ENCODE measurements around the gene SLC35B2. TPM values are rescaled to one million over a fixed set of nuclear protein-coding genes. Genes with fewer than 3 reads are reported as not detected.

SLC35B2 gene
- total RNA-seq, 3 donors from 2014 or later = 24.9 to 38.0 (median 31.6) TPM

DNA sequence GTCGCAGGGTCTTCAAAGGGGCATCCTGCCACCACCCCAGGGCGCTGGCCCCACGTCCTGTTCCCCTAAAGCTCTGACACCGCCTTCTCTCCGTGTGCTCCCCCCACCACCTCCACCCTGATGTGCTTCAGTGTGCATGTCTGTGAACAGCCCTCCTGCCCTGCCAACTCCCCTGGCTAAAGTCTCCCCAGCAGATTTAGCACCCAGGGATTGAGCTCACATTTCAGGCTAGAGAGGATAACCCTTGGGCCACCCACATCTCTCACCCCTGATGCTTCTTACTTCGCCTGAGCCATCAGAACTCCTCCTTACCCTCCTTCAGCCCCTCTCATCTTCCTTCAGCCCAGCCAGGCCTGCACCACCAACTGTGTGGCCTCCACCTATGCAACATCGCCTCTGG, 20.4 kb upstream of the SLC35B2 start:
- intact Hi-C loops (cut with DNase I, micrococcal nuclease) = no loop called here
- DNase-seq (no peak), ATAC-seq (no peak)
- no peaks in the 10 kb centered on the region for H3K36me3 ChIP-seq (ENCODE audit: low read depth)
- H3K4me1 ChIP-seq (ENCODE audit: low read depth) = no peaks in the 10 kb centered on the region
- H3K4me3 ChIP-seq = no peak overlapping the region
- TF ChIP-seq, protein P1, sequence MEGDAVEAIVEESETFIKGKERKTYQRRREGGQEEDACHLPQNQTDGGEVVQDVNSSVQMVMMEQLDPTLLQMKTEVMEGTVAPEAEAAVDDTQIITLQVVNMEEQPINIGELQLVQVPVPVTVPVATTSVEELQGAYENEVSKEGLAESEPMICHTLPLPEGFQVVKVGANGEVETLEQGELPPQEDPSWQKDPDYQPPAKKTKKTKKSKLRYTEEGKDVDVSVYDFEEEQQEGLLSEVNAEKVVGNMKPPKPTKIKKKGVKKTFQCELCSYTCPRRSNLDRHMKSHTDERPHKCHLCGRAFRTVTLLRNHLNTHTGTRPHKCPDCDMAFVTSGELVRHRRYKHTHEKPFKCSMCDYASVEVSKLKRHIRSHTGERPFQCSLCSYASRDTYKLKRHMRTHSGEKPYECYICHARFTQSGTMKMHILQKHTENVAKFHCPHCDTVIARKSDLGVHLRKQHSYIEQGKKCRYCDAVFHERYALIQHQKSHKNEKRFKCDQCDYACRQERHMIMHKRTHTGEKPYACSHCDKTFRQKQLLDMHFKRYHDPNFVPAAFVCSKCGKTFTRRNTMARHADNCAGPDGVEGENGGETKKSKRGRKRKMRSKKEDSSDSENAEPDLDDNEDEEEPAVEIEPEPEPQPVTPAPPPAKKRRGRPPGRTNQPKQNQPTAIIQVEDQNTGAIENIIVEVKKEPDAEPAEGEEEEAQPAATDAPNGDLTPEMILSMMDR (IDR thresholded peaks at IDR 0.05) = no peak
- H3K9me3 ChIP-seq = no peaks in the 10 kb centered on the region

DNA sequence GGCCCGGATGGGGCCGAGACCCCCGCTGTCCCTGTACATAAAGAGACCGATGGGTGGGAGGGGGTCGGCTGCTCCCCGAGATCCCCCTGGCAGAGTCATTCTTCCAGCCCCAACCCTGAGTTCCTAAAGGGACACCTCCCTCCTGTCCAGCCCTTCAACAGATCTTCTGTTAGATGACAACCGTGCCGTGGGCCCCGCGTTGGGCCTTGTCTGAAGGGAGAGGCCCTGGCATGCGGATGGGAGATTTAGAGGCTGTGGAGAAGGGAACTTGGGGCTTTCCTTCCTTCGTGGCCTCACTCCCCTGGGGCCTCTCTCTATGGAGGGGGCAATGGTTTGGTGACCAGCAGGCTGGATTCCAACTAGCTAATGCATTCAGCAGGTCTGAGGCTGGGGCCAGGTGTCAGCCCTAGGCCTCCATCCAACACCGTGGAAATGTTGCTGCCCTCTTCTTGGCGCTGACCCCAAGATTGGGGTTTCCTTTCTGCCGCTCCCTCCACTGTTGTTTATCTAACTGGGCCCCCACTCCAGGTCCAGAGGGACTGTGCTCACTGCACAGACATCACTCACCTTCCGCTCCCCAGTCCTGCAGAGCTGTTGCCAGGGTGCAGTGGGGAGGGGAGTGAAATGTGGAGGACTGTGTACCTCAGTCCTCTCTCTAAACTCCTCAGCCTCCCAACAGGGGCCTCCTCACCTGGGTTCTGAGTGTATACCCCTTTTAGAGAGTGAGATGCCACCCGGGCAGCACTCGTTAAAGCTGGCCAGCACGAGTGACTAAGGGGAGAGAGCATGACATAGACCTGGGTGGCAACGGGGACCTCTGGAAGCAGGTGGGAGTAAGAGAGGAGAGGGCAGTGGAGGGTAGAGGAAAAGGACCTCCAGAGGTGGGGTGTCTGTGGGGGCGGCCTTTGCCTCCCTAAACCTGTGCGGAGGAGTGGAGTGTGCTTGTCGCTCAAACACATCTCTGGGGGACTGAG, 19.6 kb upstream of the SLC35B2 start:
- TF ChIP-seq, protein P1 (IDR thresholded peaks at IDR 0.05) = no peak
- Histone ChIP-seq H3K36me3 (ENCODE audit: low read depth) (no peaks in the 10 kb centered on the region), H3K4me3 (no peak overlapping the region), H3K4me1 (ENCODE audit: low read depth) (no peaks in the 10 kb centered on the region), H3K9me3 (no peaks in the 10 kb centered on the region)
- DNase-seq (no peak), ATAC-seq (no peak)
- intact Hi-C loops (cut with DNase I, micrococcal nuclease) = no loop called here

DNA sequence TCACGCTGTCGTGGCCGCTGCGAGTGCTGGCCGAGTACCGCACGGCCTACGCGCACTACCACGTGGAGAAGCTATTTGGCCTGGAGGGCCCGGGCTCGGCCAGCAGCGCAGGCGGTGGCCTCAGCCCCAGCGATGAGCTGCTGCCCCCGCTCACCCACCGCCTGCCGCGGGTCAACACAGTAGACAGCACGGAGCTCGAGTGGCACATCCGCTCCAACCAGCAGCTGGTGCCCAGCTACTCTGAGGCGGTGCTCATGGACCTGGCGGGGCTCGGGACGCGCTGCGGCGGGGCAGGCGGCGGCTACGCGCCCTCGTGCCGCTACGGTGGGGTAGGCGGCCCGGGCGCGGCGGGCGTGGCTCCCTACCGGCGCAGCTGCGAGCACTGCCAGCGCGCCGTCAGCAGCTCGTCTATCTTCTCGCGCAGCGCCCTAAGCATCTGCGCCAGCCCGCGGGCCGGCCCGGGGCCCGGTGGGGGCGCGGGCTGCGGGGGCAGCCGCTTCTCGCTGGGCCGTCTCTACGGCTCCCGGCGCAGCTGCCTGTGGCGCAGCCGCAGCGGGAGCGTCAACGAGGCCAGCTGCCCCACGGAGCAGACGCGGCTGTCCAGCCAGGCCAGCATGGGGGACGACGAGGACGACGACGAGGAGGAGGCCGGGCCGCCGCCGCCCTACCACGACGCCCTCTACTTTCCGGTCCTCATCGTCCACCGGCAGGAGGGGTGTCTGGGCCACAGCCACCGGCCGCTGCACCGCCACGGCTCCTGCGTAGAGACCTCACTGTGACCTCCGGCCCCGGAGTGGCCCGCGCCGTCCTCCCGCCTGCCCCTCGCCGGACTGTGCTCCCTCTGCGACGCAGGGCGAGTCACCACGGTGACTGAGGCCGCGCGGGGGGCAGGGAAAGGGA, 18.7 kb upstream of the SLC35B2 start:
- no peak overlapping the region for H3K4me3 ChIP-seq
- no peak for DNase-seq
- TF ChIP-seq, protein P1 (IDR thresholded peaks at IDR 0.05) = no peak
- intact Hi-C loops (cut with DNase I, micrococcal nuclease) = no loop called here
- H3K4me1 ChIP-seq (ENCODE audit: low read depth) = no peaks in the 10 kb centered on the region
- no peaks in the 10 kb centered on the region for H3K9me3 ChIP-seq
- ATAC-seq = peak; percentile 71
- no peaks in the 10 kb centered on the region for H3K36me3 ChIP-seq (ENCODE audit: low read depth)

DNA sequence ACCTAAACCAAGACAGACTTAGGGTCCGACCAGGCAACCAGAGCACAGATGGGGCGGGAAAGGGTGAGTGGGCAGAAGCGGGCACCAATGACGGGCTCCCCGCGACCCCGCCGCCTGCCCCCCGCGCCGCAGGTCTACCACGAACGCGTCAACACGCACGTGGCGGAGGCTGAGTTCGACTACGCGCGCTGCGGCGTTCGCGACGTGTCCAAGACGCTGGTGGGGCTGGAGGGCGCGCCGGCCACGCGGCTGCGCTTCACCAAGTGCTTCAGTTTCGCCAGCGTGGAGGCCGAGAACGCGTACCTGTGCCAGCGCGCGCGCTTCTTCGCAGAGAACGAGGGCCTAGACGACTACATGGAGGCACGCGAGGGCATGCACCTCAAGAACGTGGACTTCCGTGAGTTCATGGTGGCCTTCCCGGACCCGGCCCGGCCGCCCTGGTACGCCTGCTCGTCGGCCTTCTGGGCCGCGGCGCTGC, 18.0 kb upstream of the SLC35B2 start:
- intact Hi-C loops (cut with DNase I, micrococcal nuclease) = no loop called here
- Histone ChIP-seq H3K9me3 (no peaks in the 10 kb centered on the region), H3K36me3 (ENCODE audit: low read depth) (no peaks in the 10 kb centered on the region), H3K4me3 (no peak overlapping the region), H3K4me1 (ENCODE audit: low read depth) (no peaks in the 10 kb centered on the region)
- TF ChIP-seq, protein P1 (IDR thresholded peaks at IDR 0.05) = no peak
- DNase-seq (no peak), ATAC-seq (no peak)

DNA sequence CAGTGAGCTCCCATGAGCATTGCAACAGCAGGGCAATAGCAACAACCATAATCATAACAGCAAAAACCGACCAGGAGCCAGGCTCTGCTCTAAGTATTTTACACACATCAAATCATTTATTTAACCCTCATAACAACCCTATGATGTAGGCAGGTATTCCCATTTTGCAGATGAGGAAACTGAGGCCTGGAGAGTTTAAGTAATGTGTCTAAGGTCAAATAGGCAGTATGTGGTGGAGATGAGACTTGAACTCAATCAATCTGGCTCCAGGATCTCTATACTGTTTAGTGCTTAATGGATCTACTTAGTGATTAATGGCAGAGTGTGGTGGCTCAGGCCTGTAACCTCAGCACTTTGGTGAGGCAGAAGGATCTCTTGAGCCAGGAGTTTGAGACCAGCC, 16.3 kb upstream of the SLC35B2 start:
- Histone ChIP-seq H3K4me1 (ENCODE audit: low read depth) (no peaks in the 10 kb centered on the region), H3K4me3 (no peak overlapping the region), H3K36me3 (ENCODE audit: low read depth) (no peaks in the 10 kb centered on the region), H3K9me3 (no peaks in the 10 kb centered on the region)
- ATAC-seq (no peak), DNase-seq (no peak)
- TF ChIP-seq, protein P1 (IDR thresholded peaks at IDR 0.05) = no peak
- intact Hi-C loops (cut with DNase I, micrococcal nuclease) = no loop called here

All from mucosa of descending colon (tissue), 3 donors.